Cardiac muscle cell (in vitro differentiated cells and primary cell): ENCODE measurements around the gene CLEC12A. TPM values are rescaled to one million over a fixed set of nuclear protein-coding genes. Genes with fewer than 3 reads are reported as not detected.

ENCODE experiments used
- DNase-seq, 2 donors: peaks; one replicate each; pipeline versions ENCODE4 v3.0.0 to v3.0.0-alpha.2; 2010 to 2017; ENCODE audit warnings: low read depth in 1 of 2, low spot score in 1 of 2
- H3K27ac ChIP-seq: fragments of 200-600 bp; sonication (generic); 2 replicates; pipeline ENCODE4 v1.5.1; 2016
- H3K27me3 ChIP-seq: fragments of 200-600 bp; sonication (generic); 2 replicates; pipeline ENCODE4 v1.6.0; 2016; ENCODE audit warnings: control low read depth
- H3K36me3 ChIP-seq: fragments of 200-600 bp; sonication (generic); 2 replicates; pipeline ENCODE4 v1.5.1; 2016; ENCODE audit warnings: control low read depth
- H3K4me1 ChIP-seq: fragments of 200-600 bp; sonication (generic); 2 replicates; pipeline ENCODE4 v1.8.1; 2017; ENCODE audit warnings: low read depth, mild to moderate bottlenecking, mixed run types
- H3K4me3 ChIP-seq: fragments of 200-600 bp; sonication (generic); 2 replicates; pipeline ENCODE4 v1.5.1; 2016; ENCODE audit warnings: mild to moderate bottlenecking
- H3K9me3 ChIP-seq: fragments of 200-600 bp; sonication (generic); 2 replicates; pipeline ENCODE4 v1.5.1; 2017; ENCODE audit warnings: low read depth, mild to moderate bottlenecking, control low read depth
- polyA plus RNA-seq: library from polyadenylated mRNA; unstranded; fragments of >200 nt; fragmentation: Nextera tagmentation; extraction: Ambion mirVana; gene quantifications from 2 replicates; pipeline ENCODE4 v1.2.1, GENCODE V29; 2016
- total RNA-seq: library from RNA; depleted of rRNA; stranded (reverse); fragments of >200 nt; gene quantifications from 2 replicates; pipeline ENCODE4 v1.2.3, GENCODE V29; 2016
- TF ChIP-seq, protein P1 (sequence below): IDR thresholded peaks from 2 replicates; pipeline ENCODE4 v1.5.1; 2012; ENCODE audit warnings: low read depth, mild to moderate bottlenecking, low read length

The CLEC12A gene
- total and polyA plus RNA-seq, 2 experiments from 2014 or later = not detected

DNA sequence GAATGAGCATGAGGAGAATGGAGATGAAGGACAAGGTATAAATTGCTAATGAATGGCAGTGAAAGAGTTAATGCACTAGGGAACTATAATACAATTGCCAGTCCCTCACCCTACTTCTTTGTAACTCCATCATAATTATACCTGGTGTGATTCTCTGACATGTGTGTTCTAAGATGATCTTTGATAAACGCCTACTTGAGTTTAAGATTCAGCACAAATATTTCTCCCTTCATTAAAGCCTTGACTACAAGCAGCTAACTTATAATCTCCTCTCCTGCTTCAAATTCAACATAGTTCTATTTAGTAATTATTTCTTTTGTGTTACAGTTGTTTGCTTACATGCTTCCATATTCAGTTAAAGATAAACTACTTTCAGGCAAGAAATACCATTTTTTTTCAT lies 29.4 kb upstream of the CLEC12A start:
- H3K4me1 ChIP-seq = no peaks in the 10 kb centered on the region
- H3K27ac ChIP-seq = no peak overlapping the region
- no peaks in the 10 kb centered on the region for H3K36me3 ChIP-seq
- no peaks in the 10 kb centered on the region for H3K9me3 ChIP-seq
- H3K4me3 ChIP-seq = no peak overlapping the region
- no peak for DNase-seq
- peaks cover 12% of the 10 kb centered on the region for H3K27me3 ChIP-seq
- TF ChIP-seq, protein P1, sequence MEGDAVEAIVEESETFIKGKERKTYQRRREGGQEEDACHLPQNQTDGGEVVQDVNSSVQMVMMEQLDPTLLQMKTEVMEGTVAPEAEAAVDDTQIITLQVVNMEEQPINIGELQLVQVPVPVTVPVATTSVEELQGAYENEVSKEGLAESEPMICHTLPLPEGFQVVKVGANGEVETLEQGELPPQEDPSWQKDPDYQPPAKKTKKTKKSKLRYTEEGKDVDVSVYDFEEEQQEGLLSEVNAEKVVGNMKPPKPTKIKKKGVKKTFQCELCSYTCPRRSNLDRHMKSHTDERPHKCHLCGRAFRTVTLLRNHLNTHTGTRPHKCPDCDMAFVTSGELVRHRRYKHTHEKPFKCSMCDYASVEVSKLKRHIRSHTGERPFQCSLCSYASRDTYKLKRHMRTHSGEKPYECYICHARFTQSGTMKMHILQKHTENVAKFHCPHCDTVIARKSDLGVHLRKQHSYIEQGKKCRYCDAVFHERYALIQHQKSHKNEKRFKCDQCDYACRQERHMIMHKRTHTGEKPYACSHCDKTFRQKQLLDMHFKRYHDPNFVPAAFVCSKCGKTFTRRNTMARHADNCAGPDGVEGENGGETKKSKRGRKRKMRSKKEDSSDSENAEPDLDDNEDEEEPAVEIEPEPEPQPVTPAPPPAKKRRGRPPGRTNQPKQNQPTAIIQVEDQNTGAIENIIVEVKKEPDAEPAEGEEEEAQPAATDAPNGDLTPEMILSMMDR = no peak

DNA sequence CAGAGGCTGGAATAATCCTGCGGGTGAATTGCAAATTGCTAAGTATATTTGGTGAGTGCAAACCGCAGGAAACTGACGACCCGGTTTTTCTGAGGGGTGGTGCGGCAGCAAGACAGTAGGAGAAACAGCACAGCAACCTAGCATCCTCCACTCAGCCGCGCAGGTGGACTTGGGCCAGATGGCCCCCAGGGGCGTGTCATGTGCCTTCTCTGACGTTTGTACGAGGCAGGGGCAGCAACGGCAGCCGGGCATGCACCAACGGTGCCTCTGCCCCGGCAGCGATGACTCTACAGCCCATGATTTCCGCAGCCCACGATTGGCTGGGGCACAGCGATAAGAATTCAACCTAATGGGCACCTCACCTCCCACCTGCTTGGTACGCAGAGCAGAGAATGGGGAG lies 28.0 kb upstream of the CLEC12A start:
- Histone ChIP-seq H3K9me3 (no peaks in the 10 kb centered on the region), H3K36me3 (no peaks in the 10 kb centered on the region), H3K4me1 (no peaks in the 10 kb centered on the region), H3K27me3 (peaks cover 12% of the 10 kb centered on the region), H3K4me3 (no peak overlapping the region), H3K27ac (no peak overlapping the region)
- DNase-seq = no peak
- TF ChIP-seq, protein P1 = no peak

DNA sequence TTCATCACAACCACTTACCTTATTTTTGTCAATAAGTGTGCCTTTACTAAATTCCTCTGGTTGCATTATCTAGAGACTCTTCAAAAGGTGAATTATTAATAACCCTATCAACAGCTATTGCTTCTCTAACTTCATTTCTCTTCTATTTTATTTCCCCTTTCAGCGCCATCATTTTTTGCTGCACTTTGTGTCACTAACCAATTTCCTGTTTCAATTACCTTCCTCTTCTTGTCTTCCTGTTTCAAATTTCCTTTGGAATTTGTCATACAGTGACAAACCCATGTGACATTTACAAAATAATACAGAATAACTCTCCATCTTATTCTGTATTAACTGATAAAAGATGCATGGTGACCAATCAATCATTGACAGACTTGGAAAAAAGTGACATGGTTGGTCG lies 26.8 kb upstream of the CLEC12A start:
- Histone ChIP-seq H3K9me3 (no peaks in the 10 kb centered on the region), H3K4me1 (no peaks in the 10 kb centered on the region), H3K4me3 (no peak overlapping the region), H3K27ac (no peak overlapping the region), H3K27me3 (peaks cover 12% of the 10 kb centered on the region), H3K36me3 (no peaks in the 10 kb centered on the region)
- DNase-seq = no peak
- TF ChIP-seq, protein P1 = no peak

DNA sequence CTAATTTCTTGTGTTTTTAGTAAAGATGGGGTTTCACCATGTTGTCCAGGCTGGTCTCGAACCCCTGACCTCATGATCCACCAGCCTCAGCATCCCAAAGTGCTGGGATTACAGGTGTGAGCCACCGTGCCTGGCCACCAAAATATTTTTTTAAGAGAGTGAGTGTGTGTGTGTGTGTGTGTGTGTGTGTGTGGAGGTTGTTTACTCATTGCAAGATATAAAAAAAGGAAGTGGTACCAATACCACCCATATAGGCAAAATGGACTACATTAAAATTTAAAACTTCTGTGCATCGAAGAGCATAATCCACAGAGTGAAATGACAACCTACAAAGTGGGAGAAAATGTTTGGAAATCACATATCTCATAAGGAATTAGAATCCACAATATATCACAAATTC lies 23.5 kb upstream of the CLEC12A start:
- no peak overlapping the region for H3K27ac ChIP-seq
- no peaks in the 10 kb centered on the region for H3K4me1 ChIP-seq
- H3K9me3 ChIP-seq = no peaks in the 10 kb centered on the region
- H3K36me3 ChIP-seq = no peaks in the 10 kb centered on the region
- H3K4me3 ChIP-seq = no peak overlapping the region
- TF ChIP-seq, protein P1 = no peak
- peaks cover 10% of the 10 kb centered on the region for H3K27me3 ChIP-seq
- no peak for DNase-seq

DNA sequence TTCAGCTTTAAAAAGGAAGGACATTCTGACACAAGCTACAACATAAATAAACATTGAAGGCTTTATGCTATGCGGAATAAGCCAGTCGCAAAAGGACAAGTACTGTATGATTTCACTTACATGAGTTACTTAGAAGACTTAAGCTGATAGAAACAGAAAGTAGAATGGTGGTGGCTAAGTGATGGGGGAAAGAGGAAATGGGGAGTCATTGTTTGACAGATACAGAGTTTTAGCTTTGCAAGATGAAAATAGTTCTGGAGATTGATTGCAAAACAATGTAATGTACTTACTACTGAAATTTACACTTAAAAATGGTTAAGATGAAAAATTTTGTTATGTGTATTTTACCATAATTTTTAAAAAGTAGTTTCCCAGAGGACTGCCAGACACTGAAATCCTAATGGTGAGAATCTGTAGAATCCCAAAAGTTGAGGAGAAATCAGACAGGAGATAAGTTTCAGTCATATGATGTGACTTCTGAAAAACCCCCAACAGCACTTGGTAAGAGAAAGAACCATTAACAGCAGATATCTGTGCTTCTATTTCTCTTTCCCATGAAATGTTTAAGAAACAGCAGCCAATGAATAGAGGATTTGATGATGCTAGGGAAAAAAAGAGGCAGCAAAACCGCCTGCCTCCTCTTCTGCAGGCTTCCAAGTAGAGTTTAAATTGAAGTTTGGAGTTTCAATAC lies 22.5 kb upstream of the CLEC12A start:
- H3K36me3 ChIP-seq = no peaks in the 10 kb centered on the region
- no peaks in the 10 kb centered on the region for H3K4me1 ChIP-seq

More for the DNA sequence above, 22.5 kb upstream of the CLEC12A start:
- no peak overlapping the region for H3K4me3 ChIP-seq
- H3K9me3 ChIP-seq = no peaks in the 10 kb centered on the region
- no peak for DNase-seq
- TF ChIP-seq, protein P1 = no peak
- H3K27me3 ChIP-seq = no peaks in the 10 kb centered on the region
- no peak overlapping the region for H3K27ac ChIP-seq
